ENCODE data around the gene ATOSB. TPM values are rescaled to one million over a fixed set of nuclear protein-coding genes. Genes with fewer than 3 reads are reported as not detected.

The ATOSB gene
- polyA plus RNA-seq, 1 donor = 12.0 TPM

DNA sequence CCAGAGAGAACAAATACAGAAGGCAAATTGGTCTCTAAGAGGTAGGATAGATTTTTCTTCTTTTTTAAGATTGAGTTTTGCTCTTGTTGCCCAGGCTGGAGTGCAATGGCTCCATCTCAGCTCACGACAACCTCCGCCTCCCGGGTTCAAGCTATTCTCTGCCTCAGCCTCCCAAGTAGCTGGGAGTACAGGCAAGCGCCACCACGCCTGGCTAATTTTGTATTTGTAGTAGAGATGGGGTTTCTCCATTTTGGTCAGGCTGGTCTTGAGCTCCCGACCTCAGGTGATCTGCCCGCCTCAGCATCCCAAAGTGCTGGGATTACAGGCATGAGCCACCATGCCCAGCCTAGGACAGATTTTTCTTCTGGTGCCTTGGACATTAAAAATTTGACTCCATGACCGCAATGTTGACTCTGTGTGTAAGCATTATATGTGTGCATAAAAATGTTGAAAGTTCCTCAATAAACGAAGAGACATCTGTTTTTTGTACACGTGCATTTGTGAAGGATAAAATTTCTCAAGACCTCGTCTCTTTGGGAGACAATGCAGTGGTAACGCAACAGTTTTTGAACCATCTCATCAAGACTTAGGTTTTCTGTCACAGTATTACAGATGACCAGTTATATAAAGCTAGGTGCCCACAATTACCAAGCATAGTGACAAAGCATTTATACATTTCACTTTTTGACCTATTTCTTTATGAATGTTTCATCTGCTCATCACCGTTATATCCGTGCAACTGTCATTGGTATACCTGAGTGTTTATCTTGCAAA is 60.6 kb downstream of the ATOSB start:
- no peak for DNase-seq

DNA sequence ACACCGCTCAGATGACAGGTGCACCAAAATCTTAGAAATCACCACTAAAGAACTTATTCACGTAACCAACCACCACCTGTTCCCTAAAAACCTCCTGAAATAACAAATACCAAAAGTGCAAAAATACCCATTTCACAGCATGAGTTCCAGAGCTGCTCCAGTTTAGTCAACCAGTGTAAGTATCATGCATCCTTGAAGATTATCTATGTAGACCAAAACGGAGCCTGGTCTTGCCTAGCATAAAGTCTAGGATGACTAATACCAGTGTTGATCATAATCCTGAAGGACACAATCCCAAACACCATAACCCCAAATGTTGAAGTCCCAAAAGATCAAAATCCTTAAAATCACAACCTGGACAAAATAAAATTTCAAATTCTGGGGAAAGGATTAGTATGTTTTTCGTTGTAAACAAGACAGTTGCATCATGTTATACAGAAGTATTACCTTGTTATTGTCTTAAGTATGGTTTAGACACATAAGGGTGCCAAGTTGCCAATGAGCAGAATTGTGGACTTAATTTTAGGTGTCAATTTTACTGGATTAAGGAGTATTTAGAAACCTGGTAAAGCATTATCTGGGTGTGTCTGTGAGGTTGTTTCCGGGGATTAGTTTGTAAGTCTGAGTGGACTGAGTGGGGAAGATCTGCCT is 61.4 kb downstream of the ATOSB start:
- DNase-seq = no peak

Other genes with a start within 250 kb of the ATOSB start
- 0.33 TPM for gene PHF24, start 157.6 kb downstream of the ATOSB start, polyA plus RNA-seq (ENCODE audit: insufficient read length)
- gene DNAJB5, start 126.1 kb downstream of the ATOSB start, polyA plus RNA-seq (ENCODE audit: insufficient read length) = 9.3 TPM
- 250 TPM for gene VCP, start 43.2 kb downstream of the ATOSB start, polyA plus RNA-seq (ENCODE audit: insufficient read length)
- 58.0 TPM for gene FANCG, start 35.9 kb downstream of the ATOSB start, polyA plus RNA-seq (ENCODE audit: insufficient read length)
- 36.9 TPM for gene PIGO, start 19.3 kb downstream of the ATOSB start, polyA plus RNA-seq (ENCODE audit: insufficient read length)
- gene STOML2, start 12.7 kb downstream of the ATOSB start, polyA plus RNA-seq (ENCODE audit: insufficient read length) = 125 TPM
- 27.8 TPM for gene UNC13B, start 46.1 kb upstream of the ATOSB start, polyA plus RNA-seq (ENCODE audit: insufficient read length)